GM12878 (cell line): ENCODE data around the gene TRAPPC3L. TPM values are rescaled to one million over a fixed set of nuclear protein-coding genes. Genes with fewer than 3 reads are reported as not detected.

Experiments used
- ATAC-seq: fragments of 200-7000 bp; cut with Tn5 transposase; 3 replicates; pipeline ENCODE4 v1.9.1; 2020; ENCODE audit warnings: mild to moderate bottlenecking, moderate library complexity
- BruUV-seq: library from RNA; stranded (reverse); fragments of 400-500 nt; replicated peaks from 2 replicates; lab custom pipeline; 2021; lab: Mats Ljungman, UMichigan
- CTCF ChIA-PET: fragments of 300-600 bp; sonication (Branson Sonifier 250); formaldehyde crosslinking; extraction: SDS; loops from one replicate; lab custom pipeline; 2021; ENCODE audit warnings: inconsistent platforms; lab: Yijun Ruan, JAX
- POLR2A ChIA-PET: fragments of 350-600 bp; formaldehyde crosslinking; extraction: SDS; loops from one replicate; lab custom pipeline; 2021; ENCODE audit warnings: inconsistent platforms; lab: Charles Lee
- RAD21 ChIA-PET: fragments of 300-600 bp; sonication (Branson Sonifier 250); formaldehyde crosslinking; loops from one replicate; lab custom pipeline; 2023; ENCODE audit warnings: antibody characterized with exemption; ENCODE audit not compliant: unreplicated experiment; lab: Charles Lee
- SMC1A ChIA-PET: fragments of 300-600 bp; sonication (Branson Sonifier 250); formaldehyde crosslinking; loops from one replicate; lab custom pipeline; 2023; ENCODE audit not compliant: unreplicated experiment, uncharacterized antibody; lab: Charles Lee
- DNase-seq: peaks from one replicate; pipeline ENCODE4 v3.0.0-alpha.2; 2011; ENCODE audit warnings: low read depth, low spot score
- FAIRE-seq: peaks from 3 replicates; lab custom pipeline; 2011; peaks lifted over from hg19 to GRCh38; lab: Jason Lieb, UNC
- H2AFZ ChIP-seq: 2 replicates; pipeline ENCODE4 v1.6.0; 2011; ENCODE audit warnings: low read depth, low read length, control low read depth; ENCODE audit not compliant: control insufficient read depth
- H3K27ac ChIP-seq: 2 replicates; pipeline ENCODE4 v1.5.1; 2011; ENCODE audit warnings: control low read depth; ENCODE audit not compliant: control insufficient read depth, insufficient read depth
- H3K27me3 ChIP-seq, 2 experiments: replicated peaks in 1 of 2; 2 replicates each; pipeline versions ENCODE4 v1.6.0 to v1.6.1; 2011; ENCODE audit warnings: low read length in 1 of 2; ENCODE audit not compliant: control insufficient read depth in 2 of 2, insufficient read depth in 2 of 2
- H3K36me3 ChIP-seq, 2 experiments: 2 replicates each; pipeline ENCODE4 v1.5.1; 2011; ENCODE audit warnings: low read length in 1 of 2; ENCODE audit not compliant: control insufficient read depth in 2 of 2, insufficient read depth in 2 of 2
- H3K4me1 ChIP-seq: 2 replicates; pipeline ENCODE4 v1.6.1; 2011; ENCODE audit warnings: mild to moderate bottlenecking, low read length, moderate library complexity, mixed read lengths; ENCODE audit not compliant: control insufficient read depth, insufficient read depth
- H3K4me2 ChIP-seq: 2 replicates; pipeline ENCODE4 v1.6.0; 2011; ENCODE audit warnings: control low read depth; ENCODE audit not compliant: control insufficient read depth, insufficient read depth
- H3K4me3 ChIP-seq: fragments of 200-600 bp; sonication (generic); 2 replicates; pipeline ENCODE4 v1.5.1; 2016
- H3K79me2 ChIP-seq: 2 replicates; pipeline ENCODE4 v1.6.0; 2011; ENCODE audit warnings: low read length; ENCODE audit not compliant: control insufficient read depth, insufficient read depth
- H3K9ac ChIP-seq: 2 replicates; pipeline ENCODE4 v1.8.0; 2011; ENCODE audit warnings: low read length, control low read depth, mixed read lengths; ENCODE audit not compliant: control insufficient read depth, insufficient read depth
- H3K9me3 ChIP-seq: replicated peaks from 3 replicates; pipeline ENCODE4 v1.5.1; 2011; ENCODE audit warnings: mild to moderate bottlenecking, low read length; ENCODE audit not compliant: control insufficient read depth, insufficient read depth
- H4K20me1 ChIP-seq: 2 replicates; pipeline ENCODE4 v1.6.0; 2011; ENCODE audit not compliant: control insufficient read depth, insufficient read depth
- ATF7 ChIP-seq: fragments of 450-650 bp; IDR thresholded peaks from 2 replicates; pipeline ENCODE4 v1.6.1; 2016; ENCODE audit warnings: low read depth, mild to moderate bottlenecking
- BCL11A ChIP-seq: IDR thresholded peaks from 2 replicates; pipeline ENCODE4 v1.6.1; 2011; ENCODE audit warnings: low read depth, low read length
- CBX5 ChIP-seq: sonication (generic); IDR thresholded peaks from 2 replicates; pipeline ENCODE4 v1.6.1; 2016; ENCODE audit warnings: low read depth, moderate library complexity, mild to moderate bottlenecking, inconsistent platforms
- EED ChIP-seq: sonication (generic); IDR thresholded peaks from 2 replicates; pipeline ENCODE4 v1.6.1; 2016; ENCODE audit warnings: antibody characterized with exemption, low read depth
- FOS ChIP-seq: IDR thresholded peaks from 3 replicates; pipeline ENCODE4 v1.6.1; 2011; ENCODE audit warnings: borderline replicate concordance; ENCODE audit not compliant: insufficient read length; ENCODE audit errors: extremely low read depth
- MYC ChIP-seq: IDR thresholded peaks from 2 replicates; pipeline ENCODE4 v1.6.1; 2011; ENCODE audit warnings: mild to moderate bottlenecking, low read length, moderate library complexity, inconsistent platforms; ENCODE audit not compliant: insufficient read depth, insufficient replicate concordance, insufficient read length, severe bottlenecking
- NFIC ChIP-seq: IDR thresholded peaks from 2 replicates; pipeline ENCODE4 v1.6.1; 2012; ENCODE audit warnings: low read depth, mild to moderate bottlenecking, inconsistent platforms, low read length, moderate library complexity
- WGBS: methylation state at CpG from one replicate; pipeline ENCODE4 v1.1.6; 2016; ENCODE audit warnings: low lambda C conversion rate; ENCODE audit not compliant: insufficient replicate concordance, insufficient coverage; ENCODE audit errors: missing lambda C conversion rate; 5-methylcytosine and 5-hydroxymethylcytosine counted together
- in situ Hi-C: fragments of 300-500 bp; cut with MboI; formaldehyde crosslinking; loops from 9 replicates; pipeline ENCODE4 v1.14.3; 2018; ENCODE audit warnings: mixed read lengths
- intact Hi-C: fragments of 100-400 bp; cut with micrococcal nuclease; formaldehyde crosslinking; loops from one replicate; pipeline ENCODE4 v1.14.2; 2022; ENCODE audit not compliant: unreplicated experiment
- polyA plus RNA-seq, 11 experiments: library from polyadenylated mRNA; depleted of rRNA in 4 of 11; unstranded in 6 of 11; stranded (reverse) in 5 of 11; fragments of >200 nt; fragmentation: Nextera tagmentation in 4 of 11; fragmentation: Illumina TruSeq in 1 of 11; extraction: Ambion mirVana in 4 of 11; extraction: Trizol in 1 of 11; gene quantifications; 1 replicate in 1 of 11; 2 replicates in 10 of 11; pipeline versions ENCODE4 v1.2.1 to v1.2.3, GENCODE V29; 2011 to 2016; ENCODE audit warnings: inconsistent platforms in 2 of 11, missing spikeins in 2 of 11, low read depth in 1 of 11
- total RNA-seq, 4 experiments: library from RNA; depleted of rRNA in 3 of 4; stranded (reverse); fragments of >200 nt in 3 of 4; fragmentation: Illumina TruSeq in 1 of 4; extraction: Trizol in 1 of 4; gene quantifications; 2 replicates each; pipeline versions ENCODE4 v1.2.1 to v1.2.3, GENCODE V29; 2013 to 2021
- TF ChIP-seq, protein P1 (sequence below): IDR thresholded peaks from 2 replicates; pipeline ENCODE4 v1.6.1; 2011; ENCODE audit warnings: mild to moderate bottlenecking, low read depth, low read length, moderate library complexity; ENCODE audit not compliant: insufficient replicate concordance

TRAPPC3L gene
- total and polyA plus RNA-seq, 10 of the 15 experiments (the other 5 are each of a cell fraction or from before 2014, with no cell fraction given), result not detected

DNA sequence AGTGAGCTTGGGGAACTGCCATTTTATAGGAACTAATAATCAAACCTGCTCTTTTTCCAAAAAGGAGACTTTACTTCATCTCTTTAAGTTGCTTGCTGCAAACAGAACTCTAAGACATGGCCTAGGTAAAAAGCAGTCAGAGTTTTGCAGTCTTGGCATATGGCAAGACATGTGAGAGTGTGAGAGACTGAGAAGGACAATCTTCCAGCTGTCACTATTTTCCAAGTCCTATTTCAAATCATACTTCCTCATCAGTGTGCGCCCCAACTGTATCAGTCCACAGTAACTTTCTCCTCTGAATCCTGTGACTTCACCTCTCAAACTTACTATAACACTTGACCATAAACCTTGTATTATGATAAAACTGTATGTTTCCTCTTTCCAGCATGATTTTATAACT, 74.0 kb downstream of the TRAPPC3L start:
- no peak overlapping the region for H3K9ac ChIP-seq
- DNase-seq (no peak), ATAC-seq (no peak), FAIRE-seq (no peak)
- no peak overlapping the region for H3K27ac ChIP-seq
- H3K4me2 ChIP-seq, result no peak overlapping the region
- in situ Hi-C loops (no loop called here), intact Hi-C loops (no loop called here)
- 93% methylated on average over 1 of the region's 1 CpG for WGBS
- no TSS peak for BruUV-seq
- H3K79me2 ChIP-seq, result no peaks in the 10 kb centered on the region
- ChIA-PET SMC1A (no interaction called here), RAD21 (no interaction called here), CTCF (no interaction called here), POLR2A (no interaction called here)
- H4K20me1 ChIP-seq, result no peaks in the 10 kb centered on the region
- H3K27me3 ChIP-seq, result no peaks in the 10 kb centered on the region; a peak in 1 of 4 replicates
- H3K4me1 ChIP-seq, result peaks cover 11% of the 10 kb centered on the region; the same call in 1 of the 2 replicates
- no peak for TF ChIP-seq EED
- TF ChIP-seq NFIC, result no peak
- no peak for TF ChIP-seq CBX5
- no peak for TF ChIP-seq ATF7
- no peak for TF ChIP-seq BCL11A
- TF ChIP-seq, protein P1, sequence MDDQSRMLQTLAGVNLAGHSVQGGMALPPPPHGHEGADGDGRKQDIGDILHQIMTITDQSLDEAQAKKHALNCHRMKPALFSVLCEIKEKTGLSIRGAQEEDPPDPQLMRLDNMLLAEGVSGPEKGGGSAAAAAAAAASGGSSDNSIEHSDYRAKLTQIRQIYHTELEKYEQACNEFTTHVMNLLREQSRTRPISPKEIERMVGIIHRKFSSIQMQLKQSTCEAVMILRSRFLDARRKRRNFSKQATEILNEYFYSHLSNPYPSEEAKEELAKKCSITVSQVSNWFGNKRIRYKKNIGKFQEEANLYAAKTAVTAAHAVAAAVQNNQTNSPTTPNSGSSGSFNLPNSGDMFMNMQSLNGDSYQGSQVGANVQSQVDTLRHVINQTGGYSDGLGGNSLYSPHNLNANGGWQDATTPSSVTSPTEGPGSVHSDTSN, result no peak
- no peak for TF ChIP-seq FOS
- no peak for TF ChIP-seq MYC
- no peak overlapping the region for H3K4me3 ChIP-seq
- H2AFZ ChIP-seq, result no peak overlapping the region
- no peaks in the 10 kb centered on the region for H3K36me3 ChIP-seq
- no peaks in the 10 kb centered on the region for H3K9me3 ChIP-seq
